HEK293 (cell line): ENCODE data around the gene KIF23.

Experiments
- CTCF ChIP-seq: fragments of 450-650 bp; formaldehyde crosslinking; IDR thresholded peaks from 2 replicates; pipeline ENCODE4 v1.5.1; 2016; ENCODE audit warnings: missing biosample characterization, missing genetic modification characterization
- KLF16 ChIP-seq: fragments of 450-650 bp; formaldehyde crosslinking; IDR thresholded peaks from 2 replicates; pipeline ENCODE4 v1.5.1; 2017; ENCODE audit warnings: missing biosample characterization, missing genetic modification characterization
- WT1 ChIP-seq: fragments of 450-650 bp; formaldehyde crosslinking; IDR thresholded peaks from 2 replicates; pipeline ENCODE4 v1.5.1; 2016; ENCODE audit warnings: missing biosample characterization, missing genetic modification characterization
- ZBTB11 ChIP-seq: fragments of 450-650 bp; formaldehyde crosslinking; conservative IDR thresholded peaks from 2 replicates; pipeline ENCODE4 v1.5.1; 2016; ENCODE audit warnings: low read depth, missing biosample characterization, missing genetic modification characterization
- ZBTB17 ChIP-seq: fragments of 450-650 bp; formaldehyde crosslinking; IDR thresholded peaks from 2 replicates; pipeline ENCODE4 v1.5.1; 2016; ENCODE audit warnings: missing biosample characterization, missing genetic modification characterization
- ZFP69B ChIP-seq: fragments of 450-650 bp; formaldehyde crosslinking; IDR thresholded peaks from 2 replicates; pipeline ENCODE4 v1.5.1; 2016; ENCODE audit warnings: missing biosample characterization, missing genetic modification characterization
- ZNF10 ChIP-seq: fragments of 450-650 bp; formaldehyde crosslinking; IDR thresholded peaks from 2 replicates; pipeline ENCODE4 v1.5.1; 2017; ENCODE audit warnings: missing biosample characterization, missing genetic modification characterization
- ZNF112 ChIP-seq: fragments of 450-650 bp; formaldehyde crosslinking; IDR thresholded peaks from 2 replicates; pipeline ENCODE4 v1.5.0; 2017; ENCODE audit warnings: missing biosample characterization, missing genetic modification characterization
- ZNF155 ChIP-seq: fragments of 450-650 bp; formaldehyde crosslinking; IDR thresholded peaks from 2 replicates; pipeline ENCODE4 v1.5.1; 2016; ENCODE audit warnings: missing biosample characterization, missing genetic modification characterization
- ZNF157 ChIP-seq: fragments of 450-650 bp; formaldehyde crosslinking; IDR thresholded peaks from 2 replicates; pipeline ENCODE4 v1.5.1; 2016; ENCODE audit warnings: missing biosample characterization, missing genetic modification characterization
- ZNF169 ChIP-seq: fragments of 450-650 bp; formaldehyde crosslinking; IDR thresholded peaks from 2 replicates; pipeline ENCODE4 v1.5.1; 2016; ENCODE audit warnings: missing biosample characterization, missing genetic modification characterization
- ZNF2 ChIP-seq: fragments of 450-650 bp; formaldehyde crosslinking; IDR thresholded peaks from 2 replicates; pipeline ENCODE4 v1.5.1; 2016; ENCODE audit warnings: missing biosample characterization, missing genetic modification characterization
- ZNF211 ChIP-seq: fragments of 450-650 bp; formaldehyde crosslinking; IDR thresholded peaks from 2 replicates; pipeline ENCODE4 v1.5.1; 2016; ENCODE audit warnings: low read depth, missing biosample characterization, missing genetic modification characterization
- ZNF221 ChIP-seq: fragments of 450-650 bp; formaldehyde crosslinking; IDR thresholded peaks from 2 replicates; pipeline ENCODE4 v1.5.1; 2017; ENCODE audit warnings: missing biosample characterization, missing genetic modification characterization, borderline replicate concordance
- ZNF362 ChIP-seq: fragments of 450-650 bp; formaldehyde crosslinking; IDR thresholded peaks from 2 replicates; pipeline ENCODE4 v1.5.1; 2016; ENCODE audit warnings: missing biosample characterization, missing genetic modification characterization
- ZNF366 ChIP-seq: fragments of 450-650 bp; formaldehyde crosslinking; conservative IDR thresholded peaks from 2 replicates; pipeline ENCODE4 v1.5.1; 2016; ENCODE audit warnings: missing biosample characterization, missing genetic modification characterization
- ZNF37A ChIP-seq: fragments of 450-650 bp; IDR thresholded peaks from 2 replicates; pipeline ENCODE4 v1.5.1; 2018; ENCODE audit warnings: missing biosample characterization, missing genetic modification characterization
- ZNF416 ChIP-seq: fragments of 450-650 bp; formaldehyde crosslinking; IDR thresholded peaks from 2 replicates; pipeline ENCODE4 v1.5.1; 2016; ENCODE audit warnings: missing biosample characterization, missing genetic modification characterization
- ZNF48 ChIP-seq: fragments of 450-650 bp; formaldehyde crosslinking; IDR thresholded peaks from 2 replicates; pipeline ENCODE4 v1.5.1; 2016; ENCODE audit warnings: missing biosample characterization, missing genetic modification characterization
- ZNF521 ChIP-seq: fragments of 450-650 bp; formaldehyde crosslinking; IDR thresholded peaks from 2 replicates; pipeline ENCODE4 v1.5.1; 2017; ENCODE audit warnings: missing biosample characterization, mild to moderate bottlenecking, missing genetic modification characterization
- ZNF549 ChIP-seq: fragments of 450-650 bp; IDR thresholded peaks from 2 replicates; pipeline ENCODE4 v1.5.1; 2018; ENCODE audit warnings: missing biosample characterization, missing genetic modification characterization, mild to moderate bottlenecking, inconsistent platforms, moderate library complexity
- ZNF596 ChIP-seq: fragments of 450-650 bp; IDR thresholded peaks from 2 replicates; pipeline ENCODE4 v1.5.0; 2018; ENCODE audit warnings: missing biosample characterization, mild to moderate bottlenecking, missing genetic modification characterization, moderate library complexity
- ZNF624 ChIP-seq: fragments of 450-650 bp; formaldehyde crosslinking; IDR thresholded peaks from 2 replicates; pipeline ENCODE4 v1.5.1; 2017; ENCODE audit warnings: missing biosample characterization, missing genetic modification characterization
- ZNF658 ChIP-seq: fragments of 450-650 bp; formaldehyde crosslinking; IDR thresholded peaks from 2 replicates; pipeline ENCODE4; 2016; ENCODE audit warnings: missing biosample characterization, missing genetic modification characterization
- ZNF747 ChIP-seq: fragments of 450-650 bp; formaldehyde crosslinking; IDR thresholded peaks from 2 replicates; pipeline ENCODE4 v1.5.1; 2016; ENCODE audit warnings: missing biosample characterization, missing genetic modification characterization
- ZNF777 ChIP-seq: fragments of 450-650 bp; formaldehyde crosslinking; IDR thresholded peaks from 2 replicates; pipeline ENCODE4 v1.5.1; 2017; ENCODE audit warnings: missing biosample characterization, missing genetic modification characterization, borderline replicate concordance
- ZNF791 ChIP-seq: fragments of 450-650 bp; formaldehyde crosslinking; IDR thresholded peaks from 2 replicates; pipeline ENCODE4 v1.5.1; 2016; ENCODE audit warnings: missing biosample characterization, missing genetic modification characterization
- ZNF837 ChIP-seq: fragments of 450-650 bp; formaldehyde crosslinking; IDR thresholded peaks from 2 replicates; pipeline ENCODE4 v1.5.1; 2016; ENCODE audit warnings: missing biosample characterization, missing genetic modification characterization
- ZSCAN18 ChIP-seq: fragments of 450-650 bp; formaldehyde crosslinking; IDR thresholded peaks from 2 replicates; pipeline ENCODE4 v1.5.1; 2016; ENCODE audit warnings: missing biosample characterization, missing genetic modification characterization
- ZSCAN5A ChIP-seq: fragments of 450-650 bp; formaldehyde crosslinking; IDR thresholded peaks from 2 replicates; pipeline ENCODE4 v1.5.1; 2016; ENCODE audit warnings: missing biosample characterization, missing genetic modification characterization

KIF23 gene

GRCh38 chr15:69413822-69414700, at the start of gene KIF23 (continued):
- TF ChIP-seq CTCF (tag by site-specific recombination) (0 out of 2 replicates have a peak, but pooled peaks have one; percentile 14), WT1 (tag by site-specific recombination) (peak; percentile 38; the same call in 1 of the 2 replicates), ZNF549 (no peak), ZNF2 (no peak), ZBTB17 (tag by site-specific recombination) (peak; percentile 93), ZNF837 (no peak), ZNF221 (no peak), ZNF521 (tag by site-specific recombination) (no peak), ZNF747 (tag by site-specific recombination) (no peak), ZFP69B (peak; percentile 39; the same call in 1 of the 2 replicates), ZSCAN5A (tag by site-specific recombination) (peak; percentile 75; the same call in 1 of the 2 replicates), ZNF10 (tag by site-specific recombination) (peak; percentile 66; the same call in 1 of the 2 replicates), ZNF777 (tag by site-specific recombination) (no peak; the same call in 1 of the 2 replicates), ZSCAN18 (no peak), ZNF37A (no peak), ZNF658 (tag by site-specific recombination) (no peak), ZNF416 (no peak), ZNF362 (tag by site-specific recombination) (no peak), ZNF112 (tag by site-specific recombination) (no peak), ZNF48 (tag by site-specific recombination) (no peak), ZNF169 (no peak), ZNF211 (no peak), ZBTB11 (tag by site-specific recombination) (peak; percentile 74), ZNF366 (tag by site-specific recombination) (peak; percentile 74), ZNF596 (tag by site-specific recombination) (no peak; the same call in 1 of the 2 replicates), ZNF624 (tag by site-specific recombination) (no peak), KLF16 (tag by site-specific recombination) (peak; percentile 76; the same call in 1 of the 2 replicates), ZNF155 (tag by site-specific recombination) (no peak), ZNF791 (tag by site-specific recombination) (no peak), ZNF157 (tag by site-specific recombination) (no peak)
